Transverse colon (tissue), 3 donors: ENCODE data around the gene KMT5B.

Source experiments
- POLR2A ChIP-seq: fragments of 450-650 bp; IDR thresholded peaks from one replicate; pipeline ENCODE4 v1.6.1; 2016; ENCODE audit warnings: antibody characterized with exemption, mild to moderate bottlenecking, moderate library complexity
- POLR2AphosphoS5 ChIP-seq, 3 donors: sonication (generic); formaldehyde crosslinking; IDR thresholded peaks; one replicate each; pipeline ENCODE4 v1.6.1; 2016; ENCODE audit warnings: antibody characterized with exemption in 3 of 3

- TF ChIP-seq POLR2AphosphoS5 (IDR thresholded peaks at IDR 0.05) (no peak), POLR2A (no peak)
Observed at GRCh38 chr11:68199295-68199987, 13.7 kb downstream of the KMT5B start.
